ENCODE results near the gene HAUS3.
"Not testable (repeated sequence)": the region's sequence is repeated elsewhere in the genome, so short reads cannot be mapped to it uniquely, and the experiment has no call there.

The HAUS3 gene

GRCh38 chr4:2275546-2276251 lies 33.8 kb upstream of the HAUS3 start:
- Histone ChIP-seq H3K4me3 (ENCODE audit: low read depth in 1 of 5, low read length in 5 of 5) (no peak overlapping the region), H3K27ac (ENCODE audit: low read depth, low read length) (no peak overlapping the region)

DNA sequence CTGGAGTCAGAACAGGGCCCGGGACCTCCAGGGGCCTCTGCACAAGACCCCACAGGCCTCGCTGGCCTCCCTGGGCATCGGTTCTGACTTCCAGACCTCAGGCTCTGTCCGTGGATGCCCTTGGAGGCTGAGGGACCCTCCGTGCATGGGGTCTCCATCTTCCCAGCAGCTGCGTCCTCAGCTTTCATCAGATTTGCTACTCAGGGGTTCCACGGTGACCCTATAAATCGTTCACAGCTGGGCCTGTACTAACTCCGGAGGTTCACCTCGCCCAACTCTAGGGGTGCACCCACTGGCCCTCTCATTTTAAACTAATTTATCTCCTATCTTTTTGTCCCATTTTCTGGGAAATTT lies 33.1 kb upstream of the HAUS3 start:
- not testable (repeated sequence) for H3K9me3 ChIP-seq (ENCODE audit: control insufficient read depth in 5 of 5, low read length in 5 of 5); H3K36me3 ChIP-seq (ENCODE audit: control insufficient read depth in 5 of 5, insufficient read depth in 5 of 5, low read length in 5 of 5); H3K9ac ChIP-seq (ENCODE audit: low read length in 5 of 5); H3K27me3 ChIP-seq (ENCODE audit: control insufficient read depth in 5 of 5, insufficient read depth in 4 of 5, low read length in 5 of 5); H3K4me1 ChIP-seq (ENCODE audit: control insufficient read depth in 5 of 5, insufficient read depth in 5 of 5, low read length in 5 of 5); H3K27ac ChIP-seq (ENCODE audit: low read depth, low read length); H3K4me3 ChIP-seq (ENCODE audit: low read depth in 1 of 5, low read length in 5 of 5)

More at GRCh38 chr4:2275546-2276251, 33.8 kb upstream of the HAUS3 start:
- peaks cover 0 to 8% (median 5%) of the 10 kb centered on the region in 5 donors for H3K36me3 ChIP-seq (ENCODE audit: control insufficient read depth in 5 of 5, insufficient read depth in 5 of 5, low read length in 5 of 5)
- H3K9me3 ChIP-seq (ENCODE audit: control insufficient read depth in 5 of 5, low read length in 5 of 5) = no peaks in the 10 kb centered on the region
- H3K27me3 ChIP-seq (ENCODE audit: control insufficient read depth in 5 of 5, insufficient read depth in 4 of 5, low read length in 5 of 5) = peaks cover 0 to 3% (median 0%) of the 10 kb centered on the region in 5 donors
- no peak overlapping the region for H3K9ac ChIP-seq (ENCODE audit: low read length in 5 of 5)
- H3K4me1 ChIP-seq (ENCODE audit: control insufficient read depth in 5 of 5, insufficient read depth in 5 of 5, low read length in 5 of 5) = peaks cover 0 to 2% (median 0%) of the 10 kb centered on the region in 5 donors

DNA sequence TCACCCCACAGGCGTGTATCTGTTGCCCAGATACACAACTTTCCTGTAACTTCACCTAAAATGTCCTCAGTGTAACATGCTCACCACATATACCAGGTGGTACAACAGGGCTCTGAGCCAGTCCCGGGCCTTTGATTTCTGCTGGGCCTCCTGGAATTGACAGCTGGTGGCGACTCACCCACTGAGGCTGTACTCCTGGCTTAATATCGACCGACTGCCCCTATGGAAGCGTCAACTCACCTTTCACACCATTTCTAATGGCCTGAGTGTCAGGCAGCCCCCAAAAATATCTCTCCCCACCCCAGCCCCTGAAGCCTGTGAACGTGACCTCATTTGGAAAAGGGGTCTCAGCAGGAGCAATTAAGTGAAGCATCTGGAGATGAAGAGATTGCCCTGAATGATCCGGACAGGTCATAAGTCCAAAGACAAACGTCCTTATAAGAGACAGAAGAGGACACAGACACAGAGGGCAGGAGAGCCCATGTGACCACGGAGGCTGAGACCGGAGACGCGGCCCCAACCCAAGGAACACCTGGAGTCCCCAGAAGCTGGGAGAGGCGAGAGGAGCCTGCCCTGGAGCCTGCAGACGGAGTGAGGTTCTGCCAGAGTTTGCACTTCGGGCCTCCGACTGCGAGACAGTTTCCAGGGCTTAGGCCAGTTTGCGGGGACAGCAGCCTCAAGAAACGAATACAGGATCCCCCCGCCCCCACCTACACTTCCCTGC lies 32.6 kb upstream of the HAUS3 start:
- no peak overlapping the region for H3K4me3 ChIP-seq (ENCODE audit: low read depth in 1 of 5, low read length in 5 of 5)
- peaks cover 0 to 8% (median 5%) of the 10 kb centered on the region in 5 donors for H3K36me3 ChIP-seq (ENCODE audit: control insufficient read depth in 5 of 5, insufficient read depth in 5 of 5, low read length in 5 of 5)
- H3K4me1 ChIP-seq (ENCODE audit: control insufficient read depth in 5 of 5, insufficient read depth in 5 of 5, low read length in 5 of 5) = peaks cover 0 to 2% (median 0%) of the 10 kb centered on the region in 5 donors
- peaks cover 0 to 3% (median 0%) of the 10 kb centered on the region in 5 donors for H3K27me3 ChIP-seq (ENCODE audit: control insufficient read depth in 5 of 5, insufficient read depth in 4 of 5, low read length in 5 of 5)
- no peak overlapping the region for H3K9ac ChIP-seq (ENCODE audit: low read length in 5 of 5)
- no peak overlapping the region for H3K27ac ChIP-seq (ENCODE audit: low read depth, low read length)
- no peaks in the 10 kb centered on the region for H3K9me3 ChIP-seq (ENCODE audit: control insufficient read depth in 5 of 5, low read length in 5 of 5)

- Histone ChIP-seq H3K27ac (ENCODE audit: low read depth, low read length) (no peak overlapping the region), H3K9ac (ENCODE audit: low read length in 5 of 5) (no peak overlapping the region), H3K27me3 (ENCODE audit: control insufficient read depth in 5 of 5, insufficient read depth in 4 of 5, low read length in 5 of 5) (peaks cover 0 to 3% (median 0%) of the 10 kb centered on the region in 5 donors), H3K36me3 (ENCODE audit: control insufficient read depth in 5 of 5, insufficient read depth in 5 of 5, low read length in 5 of 5) (peaks cover 0 to 8% (median 5%) of the 10 kb centered on the region in 5 donors), H3K4me1 (ENCODE audit: control insufficient read depth in 5 of 5, insufficient read depth in 5 of 5, low read length in 5 of 5) (peaks cover 0 to 2% (median 0%) of the 10 kb centered on the region in 5 donors), H3K9me3 (ENCODE audit: control insufficient read depth in 5 of 5, low read length in 5 of 5) (no peaks in the 10 kb centered on the region), H3K4me3 (ENCODE audit: low read depth in 1 of 5, low read length in 5 of 5) (no peak overlapping the region)
Observed at GRCh38 chr4:2273657-2274319, 31.9 kb upstream of the HAUS3 start.

DNA sequence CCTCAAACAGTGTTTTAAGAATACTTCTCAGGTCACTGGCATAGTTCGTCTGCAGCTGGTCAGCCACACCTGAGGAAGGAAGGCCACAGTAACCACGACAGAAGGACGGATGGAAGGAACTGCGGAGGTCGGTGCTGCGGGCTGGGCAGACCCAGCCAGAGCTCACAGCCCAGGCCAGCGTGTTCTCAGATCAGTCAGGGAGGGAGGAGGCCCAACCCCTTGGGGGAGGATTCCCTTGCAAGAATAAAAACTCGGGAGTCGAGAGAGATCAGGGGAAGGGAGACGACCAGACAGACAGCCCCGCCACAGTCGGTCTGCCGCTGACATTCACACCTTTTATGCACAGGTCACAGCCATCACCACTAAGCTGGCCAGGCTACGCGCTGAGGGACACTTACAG lies 31.3 kb upstream of the HAUS3 start:
- H3K27me3 ChIP-seq (ENCODE audit: control insufficient read depth in 5 of 5, insufficient read depth in 4 of 5, low read length in 5 of 5) = peaks cover 0 to 3% (median 0%) of the 10 kb centered on the region in 5 donors
- peaks cover 0 to 8% (median 5%) of the 10 kb centered on the region in 5 donors for H3K36me3 ChIP-seq (ENCODE audit: control insufficient read depth in 5 of 5, insufficient read depth in 5 of 5, low read length in 5 of 5)
- peaks cover 0 to 2% (median 0%) of the 10 kb centered on the region in 5 donors for H3K4me1 ChIP-seq (ENCODE audit: control insufficient read depth in 5 of 5, insufficient read depth in 5 of 5, low read length in 5 of 5)
- H3K9me3 ChIP-seq (ENCODE audit: control insufficient read depth in 5 of 5, low read length in 5 of 5) = no peaks in the 10 kb centered on the region
- H3K27ac ChIP-seq (ENCODE audit: low read depth, low read length) = no peak overlapping the region
- H3K4me3 ChIP-seq (ENCODE audit: low read depth in 1 of 5, low read length in 5 of 5) = no peak overlapping the region
- no peak overlapping the region for H3K9ac ChIP-seq (ENCODE audit: low read length in 5 of 5)

GRCh38 chr4:2272828-2273120 lies 30.9 kb upstream of the HAUS3 start:
- H3K9me3 ChIP-seq (ENCODE audit: control insufficient read depth in 5 of 5, low read length in 5 of 5) = no peaks in the 10 kb centered on the region
- H3K27me3 ChIP-seq (ENCODE audit: control insufficient read depth in 5 of 5, insufficient read depth in 4 of 5, low read length in 5 of 5) = peaks cover 0 to 3% (median 0%) of the 10 kb centered on the region in 5 donors
- H3K27ac ChIP-seq (ENCODE audit: low read depth, low read length) = no peak overlapping the region
- H3K36me3 ChIP-seq (ENCODE audit: control insufficient read depth in 5 of 5, insufficient read depth in 5 of 5, low read length in 5 of 5) = peaks cover 0 to 8% (median 5%) of the 10 kb centered on the region in 5 donors
- no peak overlapping the region for H3K4me3 ChIP-seq (ENCODE audit: low read depth in 1 of 5, low read length in 5 of 5)
- H3K4me1 ChIP-seq (ENCODE audit: control insufficient read depth in 5 of 5, insufficient read depth in 5 of 5, low read length in 5 of 5) = peaks cover 0 to 2% (median 0%) of the 10 kb centered on the region in 5 donors
- no peak overlapping the region for H3K9ac ChIP-seq (ENCODE audit: low read length in 5 of 5)

DNA sequence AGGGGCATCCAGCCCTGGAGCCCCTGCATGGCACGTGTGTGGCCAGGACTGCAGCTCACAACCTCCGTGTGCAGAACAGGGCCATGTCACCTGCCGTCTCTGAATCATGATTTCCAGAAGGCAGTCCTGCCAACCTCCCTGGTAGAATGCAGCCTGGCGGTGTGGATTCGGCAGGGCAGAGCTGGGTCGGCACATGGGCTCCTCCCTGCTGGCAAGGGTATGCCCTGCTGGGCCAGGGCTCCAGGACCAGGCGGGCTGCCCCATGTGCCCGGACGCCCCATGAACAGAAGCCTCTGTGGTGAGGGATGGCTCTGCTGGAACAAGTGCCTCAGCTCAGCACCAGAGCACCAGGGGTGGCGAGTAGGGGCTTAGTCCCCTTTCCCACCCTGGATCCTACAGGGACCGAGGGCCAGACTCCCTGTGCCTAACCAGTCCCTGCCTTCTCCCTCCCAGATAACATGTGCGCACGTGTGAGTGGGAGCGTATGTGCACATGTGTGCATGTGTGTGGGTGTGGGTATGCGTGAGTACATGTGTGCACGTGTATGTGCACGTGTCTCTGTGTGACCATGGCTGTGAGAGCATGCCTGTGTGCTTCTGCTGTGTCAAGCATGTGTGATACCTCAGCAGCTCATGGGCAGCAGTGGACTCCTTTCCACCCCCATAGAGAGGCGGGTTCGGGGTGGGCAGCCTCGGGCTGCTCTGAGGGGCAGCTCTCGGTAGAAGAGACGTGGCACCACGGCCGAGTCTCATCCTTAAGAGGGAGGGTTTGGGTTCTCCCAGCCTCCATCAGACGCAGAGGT lies 30.3 kb upstream of the HAUS3 start:
- Histone ChIP-seq H3K4me1 (ENCODE audit: control insufficient read depth in 5 of 5, insufficient read depth in 5 of 5, low read length in 5 of 5) (peaks cover 0 to 2% (median 0%) of the 10 kb centered on the region in 5 donors), H3K9ac (ENCODE audit: low read length in 5 of 5) (no peak overlapping the region), H3K27me3 (ENCODE audit: control insufficient read depth in 5 of 5, insufficient read depth in 4 of 5, low read length in 5 of 5) (peaks cover 0 to 3% (median 0%) of the 10 kb centered on the region in 5 donors)

GRCh38 chr4:2271279-2272025 lies 29.5 kb upstream of the HAUS3 start:
- H3K9me3 ChIP-seq (ENCODE audit: control insufficient read depth in 5 of 5, low read length in 5 of 5) = no peaks in the 10 kb centered on the region
- H3K27me3 ChIP-seq (ENCODE audit: control insufficient read depth in 5 of 5, insufficient read depth in 4 of 5, low read length in 5 of 5) = peaks cover 0 to 3% (median 0%) of the 10 kb centered on the region in 5 donors
- no peak overlapping the region for H3K9ac ChIP-seq (ENCODE audit: low read length in 5 of 5)
- no peak overlapping the region for H3K27ac ChIP-seq (ENCODE audit: low read depth, low read length)
- peaks cover 0 to 8% (median 5%) of the 10 kb centered on the region in 5 donors for H3K36me3 ChIP-seq (ENCODE audit: control insufficient read depth in 5 of 5, insufficient read depth in 5 of 5, low read length in 5 of 5)
- H3K4me1 ChIP-seq (ENCODE audit: control insufficient read depth in 5 of 5, insufficient read depth in 5 of 5, low read length in 5 of 5) = peaks cover 2 to 5% (median 3%) of the 10 kb centered on the region in 5 donors
- H3K4me3 ChIP-seq (ENCODE audit: low read depth in 1 of 5, low read length in 5 of 5) = no peak overlapping the region

More for the DNA sequence above, 30.3 kb upstream of the HAUS3 start:
- Histone ChIP-seq H3K9me3 (ENCODE audit: control insufficient read depth in 5 of 5, low read length in 5 of 5) (no peaks in the 10 kb centered on the region), H3K4me3 (ENCODE audit: low read depth in 1 of 5, low read length in 5 of 5) (no peak overlapping the region), H3K36me3 (ENCODE audit: control insufficient read depth in 5 of 5, insufficient read depth in 5 of 5, low read length in 5 of 5) (peaks cover 0 to 8% (median 5%) of the 10 kb centered on the region in 5 donors), H3K27ac (ENCODE audit: low read depth, low read length) (no peak overlapping the region)

Data from subcutaneous abdominal adipose tissue (tissue), 5 donors.